Mucosa of descending colon (tissue), 3 donors: Measurements from ENCODE around the gene PANK4. TPM values are rescaled to one million over a fixed set of nuclear protein-coding genes. Genes with fewer than 3 reads are reported as not detected.

Experiments
- ATAC-seq: fragments of 200-7000 bp; cut with Tn5 transposase; one replicate; pipeline ENCODE4 v1.9.1; 2020; ENCODE audit warnings: mild to moderate bottlenecking, moderate library complexity
- DNase-seq, 3 donors: peaks; one replicate each; pipeline ENCODE4 v3.0.0-alpha.2; 2020
- H3K36me3 ChIP-seq: fragments of 200-600 bp; one replicate; pipeline ENCODE4 v1.8.0; 2021; ENCODE audit warnings: low read depth, mild to moderate bottlenecking
- H3K4me1 ChIP-seq: fragments of 200-600 bp; one replicate; pipeline ENCODE4 v1.8.0; 2021; ENCODE audit warnings: low read depth, mild to moderate bottlenecking
- H3K4me3 ChIP-seq: fragments of 200-600 bp; one replicate; pipeline ENCODE4 v1.8.0; 2021; ENCODE audit warnings: mild to moderate bottlenecking
- H3K9me3 ChIP-seq: fragments of 200-600 bp; one replicate; pipeline ENCODE4 v1.8.0; 2021; ENCODE audit warnings: mild to moderate bottlenecking
- intact Hi-C, 2 donors: fragments of 100-400 bp; cut with DNase I in 1 of 2; cut with micrococcal nuclease in 1 of 2; formaldehyde crosslinking; loops; one replicate each; pipeline versions ENCODE4 v1.11.0 to v1.11.1; 2022; cut with DNase I, micrococcal nuclease
- total RNA-seq, 3 donors: library from RNA; stranded (reverse); fragmentation: NEBNext Ultra II Directional in 2 of 3; extraction: Animal tissue kit (Norgen Biotek cat#: 25700) in 2 of 3; gene quantifications; one replicate each; pipeline versions ENCODE4 v1.2.1 to v1.2.4, GENCODE V29; 2021 to 2023
- TF ChIP-seq, protein P1 (sequence below): fragments of 200-600 bp; IDR thresholded peaks from one replicate; pipeline ENCODE4 v1.8.0; 2022; ENCODE audit warnings: antibody characterized with exemption, mild to moderate bottlenecking
- donor health status: DM: no; HTN: no; CAD: no; lungs with moderate emphysema.
- donor health status: DM: no; HTN: no; CAD: no.
- donor health status: DM: no; HTN: yes; CAD: no.

PANK4 gene
- total RNA-seq, 3 donors from 2014 or later, result 28.1 to 51.6 (median 44.7) TPM

DNA sequence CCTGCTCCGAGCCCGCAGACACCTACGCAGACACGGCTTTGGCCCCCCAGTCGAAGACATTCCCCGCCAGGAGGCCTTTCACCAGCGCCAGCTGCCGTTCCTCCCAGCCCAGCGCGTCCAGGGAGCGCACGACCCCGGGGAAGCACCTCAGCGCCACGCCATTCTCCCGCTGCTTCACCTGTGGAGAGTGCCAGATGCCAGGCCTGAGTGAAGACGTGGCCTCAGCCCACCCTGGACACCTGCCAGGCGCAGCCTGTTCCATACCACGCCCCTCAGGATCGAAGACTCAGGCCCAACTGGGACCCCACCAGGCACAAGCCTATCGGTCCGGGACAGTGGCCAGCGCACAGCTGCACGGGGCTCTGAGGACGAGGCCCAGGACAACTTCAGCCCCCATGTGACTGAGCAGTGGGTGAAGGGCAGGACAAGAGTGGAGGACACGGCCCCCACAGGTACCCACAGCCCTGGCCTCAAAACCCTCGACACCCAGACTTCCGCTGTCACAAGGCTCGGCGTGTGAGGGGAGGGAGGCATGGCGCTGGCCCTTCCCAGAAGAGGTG, 13.5 kb downstream of the PANK4 start:
- TF ChIP-seq, protein P1, sequence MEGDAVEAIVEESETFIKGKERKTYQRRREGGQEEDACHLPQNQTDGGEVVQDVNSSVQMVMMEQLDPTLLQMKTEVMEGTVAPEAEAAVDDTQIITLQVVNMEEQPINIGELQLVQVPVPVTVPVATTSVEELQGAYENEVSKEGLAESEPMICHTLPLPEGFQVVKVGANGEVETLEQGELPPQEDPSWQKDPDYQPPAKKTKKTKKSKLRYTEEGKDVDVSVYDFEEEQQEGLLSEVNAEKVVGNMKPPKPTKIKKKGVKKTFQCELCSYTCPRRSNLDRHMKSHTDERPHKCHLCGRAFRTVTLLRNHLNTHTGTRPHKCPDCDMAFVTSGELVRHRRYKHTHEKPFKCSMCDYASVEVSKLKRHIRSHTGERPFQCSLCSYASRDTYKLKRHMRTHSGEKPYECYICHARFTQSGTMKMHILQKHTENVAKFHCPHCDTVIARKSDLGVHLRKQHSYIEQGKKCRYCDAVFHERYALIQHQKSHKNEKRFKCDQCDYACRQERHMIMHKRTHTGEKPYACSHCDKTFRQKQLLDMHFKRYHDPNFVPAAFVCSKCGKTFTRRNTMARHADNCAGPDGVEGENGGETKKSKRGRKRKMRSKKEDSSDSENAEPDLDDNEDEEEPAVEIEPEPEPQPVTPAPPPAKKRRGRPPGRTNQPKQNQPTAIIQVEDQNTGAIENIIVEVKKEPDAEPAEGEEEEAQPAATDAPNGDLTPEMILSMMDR, result no peak
- intact Hi-C loops, result no loop called here
- DNase-seq (no peak), ATAC-seq (no peak)
- peaks cover 13% of the 10 kb centered on the region for H3K36me3 ChIP-seq
- no peaks in the 10 kb centered on the region for H3K9me3 ChIP-seq
- no peak overlapping the region for H3K4me3 ChIP-seq
- H3K4me1 ChIP-seq, result no peaks in the 10 kb centered on the region

DNA sequence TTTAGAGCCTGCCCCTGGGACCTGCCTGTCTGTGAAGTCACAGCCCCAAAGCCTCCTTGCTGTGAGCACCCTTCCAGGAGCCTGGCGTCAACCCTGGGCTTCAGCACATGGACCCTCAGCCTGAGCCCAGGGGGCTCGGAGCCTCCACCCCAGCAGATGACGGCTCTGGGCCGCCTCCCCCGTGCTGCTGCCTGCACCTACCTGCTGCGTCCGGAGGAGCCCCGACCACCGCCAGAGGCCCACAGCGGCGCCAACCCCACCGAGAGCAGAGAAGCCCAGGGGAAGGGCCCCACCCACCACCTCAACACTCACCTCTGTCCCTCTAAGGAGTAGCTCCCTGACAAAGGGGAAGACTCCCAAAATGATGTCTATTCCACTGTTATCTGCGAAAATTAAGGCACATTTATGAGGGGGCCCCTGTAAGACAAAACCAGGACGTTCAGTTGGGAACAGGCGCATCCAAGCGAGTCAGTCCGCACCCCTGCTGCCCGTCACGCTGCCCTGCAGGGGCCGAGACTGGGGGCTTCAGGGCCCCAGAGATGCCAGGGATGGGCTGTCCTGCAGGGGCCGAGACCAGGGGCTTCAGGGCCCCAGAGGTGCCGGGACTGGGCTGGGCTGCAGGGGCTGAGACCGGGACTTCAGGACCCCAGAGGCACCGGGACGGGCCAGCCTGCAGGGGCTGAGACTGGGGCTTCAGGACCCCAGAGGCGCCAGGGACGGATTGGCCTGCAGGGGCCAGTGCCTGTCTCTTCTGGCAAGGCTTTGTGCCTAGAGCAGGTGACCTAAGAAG, 15.8 kb downstream of the PANK4 start:
- H3K4me1 ChIP-seq, result no peaks in the 10 kb centered on the region
- TF ChIP-seq, protein P1, result no peak
- no peak overlapping the region for H3K4me3 ChIP-seq
- intact Hi-C loops, result no loop called here
- H3K36me3 ChIP-seq, result peaks cover 5% of the 10 kb centered on the region
- DNase-seq (no peak), ATAC-seq (no peak)
- no peaks in the 10 kb centered on the region for H3K9me3 ChIP-seq

DNA sequence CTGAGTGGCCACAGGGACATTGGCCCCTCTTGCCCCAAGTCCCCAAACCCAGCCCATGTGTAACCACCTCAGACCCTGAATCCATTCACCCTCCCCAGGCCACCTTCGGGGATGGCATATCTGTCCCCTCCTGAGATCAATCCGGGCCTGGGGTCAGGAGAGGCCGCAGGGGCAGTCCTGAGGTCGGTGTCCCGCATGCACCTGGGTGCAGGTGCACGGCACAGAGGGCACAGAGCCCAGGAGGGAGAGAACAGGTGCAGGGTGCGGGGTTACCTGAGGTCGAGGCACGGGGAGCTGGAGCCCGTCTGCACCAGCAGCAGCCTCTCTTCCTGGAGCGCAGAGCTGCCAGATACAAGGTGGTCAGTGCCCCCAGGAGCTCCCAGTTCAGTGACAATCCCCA, 16.8 kb downstream of the PANK4 start:
- Histone ChIP-seq H3K36me3 (peaks cover 5% of the 10 kb centered on the region), H3K4me1 (no peaks in the 10 kb centered on the region), H3K4me3 (no peak overlapping the region), H3K9me3 (no peaks in the 10 kb centered on the region)
- TF ChIP-seq, protein P1, result no peak
- intact Hi-C loops, result no loop called here
- DNase-seq (no peak), ATAC-seq (no peak)

DNA sequence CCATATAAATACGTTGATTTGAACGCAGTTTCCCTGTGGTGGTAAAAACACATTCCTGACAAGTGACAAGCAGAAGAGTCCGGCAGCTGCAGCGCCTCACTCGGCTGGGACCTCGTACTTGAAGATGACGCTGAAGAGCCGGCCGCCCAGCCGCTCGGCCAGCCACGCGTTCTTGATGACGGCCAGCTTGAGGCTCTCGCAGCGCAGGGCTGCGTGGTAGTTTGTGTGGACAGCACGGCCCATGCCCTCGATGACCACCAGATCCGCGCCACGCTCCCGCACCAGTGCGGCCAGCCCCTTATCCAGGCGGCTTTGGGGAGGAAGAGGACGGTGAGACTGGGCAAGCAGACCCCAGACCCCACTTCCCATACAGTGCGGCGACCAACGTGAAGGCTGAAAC, 17.6 kb downstream of the PANK4 start:
- Histone ChIP-seq H3K4me3 (no peak overlapping the region), H3K9me3 (no peaks in the 10 kb centered on the region), H3K36me3 (peaks cover 5% of the 10 kb centered on the region), H3K4me1 (no peaks in the 10 kb centered on the region)
- TF ChIP-seq, protein P1, result no peak
- DNase-seq, result no peak
- ATAC-seq, result no peak
- intact Hi-C loops, result no loop called here

DNA sequence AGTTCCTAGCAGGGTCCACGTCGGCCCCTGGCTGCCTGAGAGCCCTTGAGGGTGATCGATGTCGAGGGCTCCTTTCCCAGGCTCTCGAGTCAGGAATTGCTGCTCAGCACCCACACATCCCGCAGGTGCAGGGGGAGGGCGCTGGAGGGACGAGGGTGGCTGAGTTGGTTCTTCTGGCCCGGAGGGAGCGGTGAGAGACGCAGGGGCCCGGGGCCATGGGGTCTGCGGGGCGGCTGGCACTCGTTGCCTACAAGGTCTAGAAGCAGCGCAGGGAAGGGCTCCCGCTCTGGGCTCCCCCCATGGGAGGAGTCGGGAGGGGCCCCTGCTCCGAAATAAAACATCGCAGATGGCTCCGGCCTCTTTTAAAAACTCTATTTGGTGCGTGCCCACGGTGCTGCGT, 18.2 kb downstream of the PANK4 start:
- DNase-seq, result no peak
- H3K36me3 ChIP-seq, result peaks cover 5% of the 10 kb centered on the region
- no peaks in the 10 kb centered on the region for H3K9me3 ChIP-seq
- no peaks in the 10 kb centered on the region for H3K4me1 ChIP-seq
- intact Hi-C loops, result no loop called here
- no peak for ATAC-seq
- no peak overlapping the region for H3K4me3 ChIP-seq
- TF ChIP-seq, protein P1, result no peak
